Measurements from ENCODE around the gene CXorf38. TPM values are rescaled to one million over a fixed set of nuclear protein-coding genes. Genes with fewer than 3 reads are reported as not detected.

The CXorf38 gene
- total and polyA plus RNA-seq, 2 of the 8 experiments (the other 6 are each of a cell fraction or from before 2014, with no cell fraction given): 3.6 to 6.4 TPM

GRCh38 chrX:40661489-40661888 lies 14.1 kb upstream of the CXorf38 start (continued):
- TF ChIP-seq CHD7 (IDR thresholded peaks at IDR 0.05; ENCODE audit: insufficient replicate concordance, low read length): no peak

Measured in H1 (cell line).